T-cell (primary cell): ENCODE measurements around the gene VPS37B. TPM values are rescaled to one million over a fixed set of nuclear protein-coding genes. Genes with fewer than 3 reads are reported as not detected.
"Not testable (repeated sequence)": the region's sequence is repeated elsewhere in the genome, so short reads cannot be mapped to it uniquely, and the experiment has no call there.

Experiments
- ATAC-seq, 4 experiments: fragments of 200-7000 bp in 3 of 4; fragments of 150-1000 bp in 1 of 4; cut with Tn5 transposase; replicated peaks in 1 of 4; 1 replicate in 3 of 4; 2 replicates in 1 of 4; pipeline ENCODE4 v1.10.0; 2021; ENCODE audit warnings: moderate library complexity in 3 of 4, mild to moderate bottlenecking in 2 of 4, moderate number of reproducible peaks in 1 of 4
- CTCF ChIA-PET, 2 donors: fragments of 300-600 bp; sonication (Branson Sonifier 250); formaldehyde crosslinking; loops; one replicate each; lab custom pipeline; 2022; ENCODE audit warnings: antibody characterized with exemption in 2 of 2; lab: Charles Lee
- POLR2A ChIA-PET, 2 donors: fragments of 300-600 bp; sonication (Branson Sonifier 250); formaldehyde crosslinking; loops; one replicate each; lab custom pipeline; 2022; ENCODE audit warnings: antibody characterized with exemption in 2 of 2; lab: Charles Lee
- DNase-seq, 35 experiments: peaks; one replicate each; pipeline versions ENCODE4 v3.0.0 to v3.0.0-alpha.2; 2013 to 2023
- H3K27ac ChIP-seq: one replicate; pipeline ENCODE4 v1.5.1; 2013; ENCODE audit warnings: low read length
- H3K27me3 ChIP-seq, 2 experiments: replicated peaks in 1 of 2; 1 replicate in 1 of 2; 2 replicates in 1 of 2; pipeline versions ENCODE4 v1.6.1 to v1.7.0; 2013; ENCODE audit warnings: low read length in 1 of 2, mixed read lengths in 1 of 2; ENCODE audit not compliant: control insufficient read depth in 2 of 2, insufficient read depth in 2 of 2; ENCODE audit errors: extremely low read depth in 1 of 2
- H3K36me3 ChIP-seq, 2 donors: 1 replicate in 1 of 2; 2 replicates in 1 of 2; pipeline versions ENCODE4 v1.6.1 to v1.7.0; 2013; ENCODE audit warnings: low read length in 1 of 2; ENCODE audit not compliant: control insufficient read depth in 2 of 2, insufficient read depth in 1 of 2; ENCODE audit errors: extremely low read depth in 1 of 2
- H3K4me1 ChIP-seq, 2 experiments: 1 replicate in 1 of 2; 2 replicates in 1 of 2; pipeline versions ENCODE4 v1.6.1 to v1.7.0; 2013; ENCODE audit warnings: low read length in 2 of 2, mixed read lengths in 1 of 2; ENCODE audit not compliant: insufficient read depth in 2 of 2, control insufficient read depth in 1 of 2; ENCODE audit errors: extremely low read depth in 1 of 2
- H3K4me3 ChIP-seq, 2 donors: 1 replicate in 1 of 2; 2 replicates in 1 of 2; pipeline versions ENCODE4 v1.5.1 to v1.7.0; 2013; ENCODE audit warnings: mild to moderate bottlenecking in 2 of 2, low read length in 1 of 2, moderate library complexity in 1 of 2; ENCODE audit not compliant: control insufficient read depth in 1 of 2; ENCODE audit errors: extremely low read depth in 1 of 2
- H3K9me3 ChIP-seq: 2 replicates; pipeline ENCODE4 v1.7.0; 2013
- H3K27ac Mint-ChIP-seq, 2 donors: one replicate each; pipeline ENCODE4 v1.8.0; 2020 to 2021; ENCODE audit warnings: mild to moderate bottlenecking in 2 of 2, mixed read lengths in 2 of 2
- H3K27me3 Mint-ChIP-seq, 2 donors: one replicate each; pipeline ENCODE4 v1.8.0; 2021 to 2022; ENCODE audit warnings: mixed read lengths in 2 of 2
- H3K36me3 Mint-ChIP-seq: one replicate; pipeline ENCODE4 v1.8.0; 2021; ENCODE audit warnings: mixed read lengths
- H3K4me1 Mint-ChIP-seq, 3 donors: one replicate each; pipeline ENCODE4 v1.8.0; 2020 to 2022; ENCODE audit warnings: mixed read lengths in 3 of 3, mild to moderate bottlenecking in 1 of 3
- H3K4me3 Mint-ChIP-seq, 3 donors: one replicate each; pipeline ENCODE4 v1.8.0; 2020 to 2022; ENCODE audit warnings: mild to moderate bottlenecking in 3 of 3, mixed read lengths in 3 of 3, moderate library complexity in 3 of 3
- H3K9me3 Mint-ChIP-seq, 3 donors: one replicate each; pipeline ENCODE4 v1.8.0; 2020 to 2022; ENCODE audit warnings: mixed read lengths in 3 of 3
- WGBS: methylation state at CpG from one replicate; pipeline ENCODE4 v1.1.5; 2013; ENCODE audit warnings: missing lambda C conversion rate; ENCODE audit not compliant: insufficient coverage; 5-methylcytosine and 5-hydroxymethylcytosine counted together
- total RNA-seq, 35 experiments: library from RNA in 6 of 35; stranded (reverse) in 6 of 35; fragments of 120-200 nt in 1 of 35; gene quantifications; one replicate each; pipeline versions ENCODE4 v1.2.1 to v1.2.4 and lab custom pipeline; 2013 to 2026

VPS37B gene, protein sequence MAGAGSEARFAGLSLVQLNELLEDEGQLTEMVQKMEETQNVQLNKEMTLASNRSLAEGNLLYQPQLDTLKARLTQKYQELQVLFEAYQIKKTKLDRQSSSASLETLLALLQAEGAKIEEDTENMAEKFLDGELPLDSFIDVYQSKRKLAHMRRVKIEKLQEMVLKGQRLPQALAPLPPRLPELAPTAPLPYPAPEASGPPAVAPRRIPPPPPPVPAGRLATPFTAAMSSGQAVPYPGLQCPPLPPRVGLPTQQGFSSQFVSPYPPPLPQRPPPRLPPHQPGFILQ
- 10 to 100 TPM; 25.9 to 85.8 (median 34.6) TPM for total RNA-seq
- total RNA-seq (2013) = 27.0 TPM
- total RNA-seq (lab: John Stamatoyannopoulos, UW) = 16.9 to 188 (median 41.9) reads per million in 29 experiments

- peak within 1 kb of the TSS; percentile 90 to 94 (median 93) for H3K4me3 Mint-ChIP-seq
- peak; percentile 55 to 77 (median 59) for ATAC-seq
- H3K27me3 Mint-ChIP-seq = no peaks in the 10 kb centered on the region
- Histone ChIP-seq H3K9me3 (no peaks in the 10 kb centered on the region), H3K27ac (peak within 1 kb of the TSS; percentile 93), H3K4me1 (peaks cover 41 to 78% of the 10 kb centered on the region in 2 experiments), H3K27me3 (no peaks in the 10 kb centered on the region), H3K36me3 (no peaks in the 10 kb centered on the region), H3K4me3 (peak within 1 kb of the TSS; percentile 76 to 81)
- ChIA-PET CTCF (interaction anchor here in 1 of 2 donors (0.6 kb wide), 1 partner anchor 96 kb away, joined by 6 read pairs; no protein-coding TSS in a partner anchor), POLR2A (interaction anchor here in 1 of 2 donors (0.6 kb wide), 1 partner anchor 526 kb away, joined by 3 read pairs; no protein-coding TSS in a partner anchor)
- 4% methylated on average over 76 of the region's 81 CpGs for WGBS
- peak; percentile 68 to 95 (median 88) for DNase-seq
- H3K9me3 Mint-ChIP-seq = peaks cover 0 to 5% (median 0%) of the 10 kb centered on the region in 3 donors
- H3K4me1 Mint-ChIP-seq = peaks cover 90 to 94% (median 90%) of the 10 kb centered on the region in 3 donors
- no peaks in the 10 kb centered on the region for H3K36me3 Mint-ChIP-seq
- peak within 1 kb of the TSS; percentile 90 to 92 for H3K27ac Mint-ChIP-seq
These were observed at the start of gene VPS37B for GRCh38 chr12:122895704-122896636. Gene VPS37B, minus strand, starts transcription at chr12:122896124. Its CDS starts 62 bp downstream, at chr12:122896062.

DNA sequence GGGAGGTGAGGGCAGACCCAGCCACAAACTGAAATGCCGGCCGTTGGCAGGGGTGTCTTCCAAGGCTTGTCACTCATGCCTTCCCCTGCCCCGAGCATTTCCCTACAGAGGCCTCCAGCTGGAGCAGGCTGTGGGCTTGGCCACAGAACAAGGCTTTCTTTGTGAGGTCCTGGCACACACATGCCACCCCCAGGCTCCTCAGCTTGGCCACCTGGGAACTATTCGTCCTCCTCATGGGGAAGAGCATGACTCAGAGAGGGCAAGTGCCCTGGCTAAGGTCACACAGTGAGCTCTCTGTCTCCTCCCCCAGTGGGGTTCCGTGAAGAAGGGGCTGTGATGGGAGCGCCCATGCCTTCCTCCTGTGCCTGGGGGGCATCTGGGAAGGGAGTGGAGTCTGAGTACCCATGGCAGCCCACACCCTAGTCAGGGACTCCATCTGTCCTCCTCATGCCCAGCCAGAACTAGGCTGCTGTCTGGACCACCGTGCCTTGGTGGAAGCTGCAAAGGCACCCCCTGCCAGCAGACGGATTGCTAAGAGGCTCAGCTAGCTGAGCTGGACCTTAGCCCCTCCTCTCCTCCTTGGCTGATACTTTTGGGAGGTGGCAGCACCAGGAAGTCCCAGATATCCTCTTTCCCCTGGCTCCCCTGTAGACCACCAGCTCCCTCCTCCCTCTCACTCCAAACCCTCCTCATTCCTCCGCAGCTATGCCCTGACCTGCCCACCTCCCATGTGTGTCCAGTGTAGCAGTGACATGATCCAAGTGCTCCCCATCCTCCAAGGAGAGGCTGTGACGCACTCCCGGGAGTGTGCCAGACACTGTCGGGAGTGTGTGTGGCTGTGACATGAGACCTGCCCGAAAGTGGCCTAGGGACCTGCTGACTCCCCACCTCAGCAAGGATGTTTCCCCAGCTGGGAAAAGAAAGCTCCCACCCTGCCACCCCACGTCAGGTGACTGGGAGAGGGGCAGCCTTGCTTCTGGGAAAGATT, 49.0 kb upstream of the VPS37B start:
- CTCF ChIA-PET = interaction anchor here (0.5 to 0.6 kb wide), 3 partner anchors 25 to 259 kb away, joined by 3 to 6 read pairs (median 4); no protein-coding TSS in a partner anchor
- 82% methylated on average over 7 of the region's 14 CpGs for WGBS
- H3K27me3 ChIP-seq = no peaks in the 10 kb centered on the region
- DNase-seq = no peak
- POLR2A ChIA-PET = interaction anchor here in 1 of 2 donors (0.6 kb wide), 1 partner anchor 172 kb away, joined by 4 read pairs; no protein-coding TSS in a partner anchor
- peaks cover 0 to 35% of the 10 kb centered on the region in 2 experiments for H3K4me1 ChIP-seq
- Mint-ChIP-seq H3K4me3 (no peak overlapping the region), H3K36me3 (peaks cover 4% of the 10 kb centered on the region), H3K27ac (no peak overlapping the region), H3K27me3 (no peaks in the 10 kb centered on the region), H3K9me3 (no peaks in the 10 kb centered on the region), H3K4me1 (peaks cover 6 to 33% (median 23%) of the 10 kb centered on the region in 3 donors)
- H3K4me3 ChIP-seq = no peak overlapping the region
- no peak for ATAC-seq
- no peaks in the 10 kb centered on the region for H3K9me3 ChIP-seq
- H3K36me3 ChIP-seq = no peaks in the 10 kb centered on the region
- no peak overlapping the region for H3K27ac ChIP-seq

DNA sequence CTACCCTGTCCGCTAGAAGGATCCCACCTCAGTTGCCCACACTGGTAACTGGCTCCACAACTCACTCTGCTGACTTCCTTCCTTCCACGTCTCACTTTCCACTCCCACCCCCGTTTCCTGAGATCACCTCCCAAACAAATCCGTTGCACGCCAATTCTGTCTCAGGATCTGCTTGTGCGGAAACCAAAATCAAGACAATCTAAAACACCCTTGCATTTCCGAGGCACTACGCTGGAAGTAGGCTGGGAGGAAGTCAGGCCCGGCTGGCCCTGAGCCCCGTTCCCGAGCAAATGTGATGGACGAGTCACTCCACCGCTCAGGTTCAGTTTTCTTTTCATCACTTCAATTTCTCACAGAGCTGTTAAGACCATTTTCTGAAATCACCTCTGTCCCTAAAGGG, 47.3 kb upstream of the VPS37B start:
- Histone ChIP-seq H3K27me3 (no peaks in the 10 kb centered on the region), H3K27ac (no peak overlapping the region), H3K9me3 (no peaks in the 10 kb centered on the region), H3K4me3 (no peak overlapping the region), H3K36me3 (no peaks in the 10 kb centered on the region), H3K4me1 (peaks cover 0 to 35% of the 10 kb centered on the region in 2 experiments)
- POLR2A ChIA-PET = no interaction called here
- Mint-ChIP-seq H3K4me1 (peaks cover 6 to 32% (median 23%) of the 10 kb centered on the region in 3 donors), H3K27ac (no peak overlapping the region), H3K36me3 (no peaks in the 10 kb centered on the region), H3K4me3 (no peak overlapping the region), H3K9me3 (no peaks in the 10 kb centered on the region), H3K27me3 (no peaks in the 10 kb centered on the region)
- CTCF ChIA-PET = no interaction called here
- 52% methylated on average over 6 of the region's 13 CpGs for WGBS
- DNase-seq (no peak), ATAC-seq (no peak)

DNA sequence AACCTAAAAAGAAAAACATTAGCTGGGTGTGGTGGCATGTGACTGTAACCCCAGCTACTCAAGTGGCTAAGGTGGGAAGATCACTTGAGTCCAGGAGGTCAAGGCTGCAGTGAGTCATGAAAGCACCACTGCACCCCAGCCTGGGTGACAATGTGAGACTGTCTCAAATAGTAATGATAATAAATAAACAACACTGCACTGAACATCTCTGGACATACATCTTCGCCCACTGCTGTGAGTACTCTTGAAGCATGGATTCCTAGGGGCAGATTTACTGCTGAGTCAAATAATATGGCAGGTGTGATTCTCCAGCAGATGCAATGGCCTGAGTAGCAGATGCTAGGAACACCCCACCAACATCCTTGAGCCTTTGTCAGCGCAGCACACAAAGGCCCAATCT, 46.7 kb upstream of the VPS37B start:
- no peak overlapping the region for H3K4me3 ChIP-seq
- Mint-ChIP-seq H3K9me3 (no peaks in the 10 kb centered on the region), H3K27me3 (no peaks in the 10 kb centered on the region), H3K4me3 (no peak overlapping the region), H3K36me3 (no peaks in the 10 kb centered on the region), H3K4me1 (peaks cover 6 to 28% (median 20%) of the 10 kb centered on the region in 3 donors), H3K27ac (no peak overlapping the region)
- ChIA-PET CTCF (interaction anchor here in 1 of 2 donors (0.6 kb wide), 1 partner anchor 637 kb away, joined by 5 read pairs; no protein-coding TSS in a partner anchor), POLR2A (no interaction called here)
- H3K4me1 ChIP-seq = peaks cover 0 to 32% of the 10 kb centered on the region in 2 experiments
- no peak overlapping the region for H3K27ac ChIP-seq
- no peaks in the 10 kb centered on the region for H3K36me3 ChIP-seq
- no peak for DNase-seq
- H3K9me3 ChIP-seq = no peaks in the 10 kb centered on the region
- WGBS = no CpG with 5 or more reads among the region's 2 CpGs
- ATAC-seq = no peak
- H3K27me3 ChIP-seq = no peaks in the 10 kb centered on the region

DNA sequence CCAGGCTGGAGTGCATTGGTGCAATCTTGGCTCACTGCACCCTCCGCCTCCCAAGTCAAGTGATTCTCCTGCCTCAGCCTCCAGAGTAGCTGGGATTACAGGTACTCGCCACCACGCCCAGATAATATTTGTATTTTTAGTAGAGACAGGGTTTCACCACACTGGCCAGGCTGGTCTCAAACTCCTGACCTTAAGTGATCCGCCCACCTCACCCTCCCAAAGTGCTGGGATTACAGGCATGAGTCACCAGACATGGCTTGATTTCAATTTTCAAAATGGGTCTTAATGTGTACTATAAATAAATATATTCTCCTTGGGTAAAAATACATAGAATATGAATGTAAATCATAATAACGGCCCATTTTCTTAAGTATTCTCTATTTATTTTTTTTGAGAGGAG, 45.4 kb upstream of the VPS37B start:
- no CpG with 5 or more reads among the region's 5 CpGs for WGBS
- DNase-seq, H3K9me3 ChIP-seq, POLR2A ChIA-PET, H3K27me3 ChIP-seq, H3K27ac ChIP-seq, H3K27ac Mint-ChIP-seq, H3K36me3 ChIP-seq, ATAC-seq, H3K4me3 Mint-ChIP-seq, CTCF ChIA-PET, H3K9me3 Mint-ChIP-seq, H3K27me3 Mint-ChIP-seq, H3K4me3 ChIP-seq, H3K36me3 Mint-ChIP-seq: not testable (repeated sequence)
- H3K4me1 Mint-ChIP-seq = peaks cover 0 to 17% (median 9%) of the 10 kb centered on the region in 3 donors
- H3K4me1 ChIP-seq = peaks cover 0 to 19% of the 10 kb centered on the region in 2 experiments
